Osteoblast (primary cell): ENCODE measurements around the gene DMD. TPM values are rescaled to one million over a fixed set of nuclear protein-coding genes. Genes with fewer than 3 reads are reported as not detected.

Experiments
- DNase-seq: peaks from one replicate; pipeline ENCODE4 v3.0.0; 2011; ENCODE audit warnings: low spot score, mixed read lengths; ENCODE audit not compliant: insufficient read length; ENCODE audit errors: missing footprints
- H2AFZ ChIP-seq: 2 replicates; pipeline ENCODE4 v1.6.0; 2011; ENCODE audit warnings: mild to moderate bottlenecking, low read length
- H3K27ac ChIP-seq: 2 replicates; pipeline ENCODE4 v1.5.1; 2011; ENCODE audit warnings: mild to moderate bottlenecking, low read depth, low read length, moderate library complexity
- H3K27me3 ChIP-seq: 2 replicates; pipeline ENCODE4 v1.6.0; 2012; ENCODE audit warnings: mild to moderate bottlenecking, control low read depth, inconsistent platforms, low read length, moderate library complexity; ENCODE audit not compliant: insufficient read depth
- H3K36me3 ChIP-seq: 2 replicates; pipeline ENCODE4 v1.5.1; 2011; ENCODE audit warnings: mild to moderate bottlenecking, low read length, control low read depth, moderate library complexity; ENCODE audit not compliant: insufficient read depth
- H3K4me1 ChIP-seq: 2 replicates; pipeline ENCODE4 v1.5.1; 2011; ENCODE audit warnings: mild to moderate bottlenecking, low read length, control low read depth, moderate library complexity; ENCODE audit not compliant: insufficient read depth
- H3K4me2 ChIP-seq: 2 replicates; pipeline ENCODE4 v1.6.0; 2011; ENCODE audit warnings: mild to moderate bottlenecking, low read length; ENCODE audit not compliant: insufficient read depth
- H3K4me3 ChIP-seq: fragments of 200-600 bp; sonication (generic); 3 replicates; pipeline ENCODE4 v1.5.1; 2012; ENCODE audit warnings: mild to moderate bottlenecking, low read length, inconsistent platforms; ENCODE audit not compliant: insufficient read depth
- H3K79me2 ChIP-seq: 2 replicates; pipeline ENCODE4 v1.6.0; 2012; ENCODE audit warnings: mild to moderate bottlenecking, low read length, control low read depth, inconsistent platforms; ENCODE audit not compliant: insufficient read depth
- H3K9me3 ChIP-seq: 2 replicates; pipeline ENCODE4 v1.5.1; 2011; ENCODE audit warnings: low read depth, low read length, control low read depth
- H4K20me1 ChIP-seq: 2 replicates; pipeline ENCODE4 v1.6.0; 2012; ENCODE audit warnings: mild to moderate bottlenecking, low read length, control low read depth; ENCODE audit not compliant: insufficient read depth
- CTCF ChIP-seq: IDR thresholded peaks from 2 replicates; pipeline ENCODE4 v1.5.1; 2011; ENCODE audit warnings: mild to moderate bottlenecking, low read depth, low read length, moderate library complexity; ENCODE audit errors: extremely low read depth
- total RNA-seq: library from RNA; depleted of rRNA; stranded (reverse); fragments of >200 nt; gene quantifications from 2 replicates; pipeline ENCODE4 v1.2.3, GENCODE V29; 2012

The DMD gene
- total RNA-seq, 1 donor, result 12.7 TPM

DNA sequence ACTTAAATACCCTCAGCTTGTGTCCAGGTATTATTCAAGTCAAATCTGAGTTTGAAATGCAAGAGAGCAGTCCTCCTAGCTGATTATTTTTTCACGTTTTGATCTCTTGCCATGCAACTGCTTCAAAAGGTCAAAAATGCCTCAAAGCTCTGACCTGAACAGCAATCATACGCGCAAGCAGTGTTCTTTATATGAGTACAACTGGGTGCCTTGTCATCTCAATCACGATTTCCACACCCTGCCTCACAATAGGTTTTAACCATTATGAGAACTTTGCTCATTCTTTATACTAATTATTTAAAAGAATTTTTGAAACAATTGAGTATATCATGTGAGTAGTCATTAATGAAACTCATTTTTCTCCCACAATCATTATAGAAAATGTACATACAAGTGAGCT, 649.1 kb downstream of the DMD start:
- no peak for DNase-seq
- no peaks in the 10 kb centered on the region for H3K27me3 ChIP-seq
- no peak for TF ChIP-seq CTCF
- no peak overlapping the region for H2AFZ ChIP-seq
- no peaks in the 10 kb centered on the region for H3K36me3 ChIP-seq
- no peak overlapping the region for H3K4me2 ChIP-seq
- H3K4me1 ChIP-seq, result no peaks in the 10 kb centered on the region
- H3K27ac ChIP-seq, result no peak overlapping the region
- no peaks in the 10 kb centered on the region for H4K20me1 ChIP-seq
- no peak overlapping the region for H3K4me3 ChIP-seq
- H3K9me3 ChIP-seq, result no peaks in the 10 kb centered on the region
- H3K79me2 ChIP-seq, result no peaks in the 10 kb centered on the region

GRCh38 chrX:32545101-32545500, 666.2 kb downstream of the DMD start:
- no peak overlapping the region for H3K27ac ChIP-seq
- H3K36me3 ChIP-seq, result no peaks in the 10 kb centered on the region
- H3K9me3 ChIP-seq, result peaks cover 2% of the 10 kb centered on the region
- DNase-seq, result no peak
- no peaks in the 10 kb centered on the region for H3K79me2 ChIP-seq
- no peak overlapping the region for H3K4me2 ChIP-seq
- no peak for TF ChIP-seq CTCF
- H4K20me1 ChIP-seq, result no peaks in the 10 kb centered on the region
- H3K4me3 ChIP-seq, result no peak overlapping the region
- no peak overlapping the region for H2AFZ ChIP-seq
- no peaks in the 10 kb centered on the region for H3K4me1 ChIP-seq
- H3K27me3 ChIP-seq, result no peaks in the 10 kb centered on the region

DNA sequence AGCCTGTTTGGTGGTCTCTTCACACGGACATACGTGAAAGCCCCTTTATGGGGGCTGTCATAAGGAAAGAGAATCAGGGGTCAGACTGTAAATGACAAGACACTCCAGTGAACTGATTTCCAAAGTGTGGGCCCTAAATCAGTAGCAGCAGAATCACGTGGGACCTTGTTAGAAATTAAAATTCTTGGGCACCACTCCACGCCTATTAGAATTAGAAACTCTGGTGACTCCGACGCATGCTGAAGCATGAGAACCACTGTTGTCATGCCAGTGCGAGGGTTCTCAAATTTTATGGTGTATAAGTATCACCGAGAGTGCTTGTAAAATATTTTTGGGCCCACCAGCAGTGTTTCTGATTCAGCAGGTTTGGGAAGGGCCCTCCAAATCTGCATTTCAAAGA, 672.8 kb downstream of the DMD start:
- Histone ChIP-seq H4K20me1 (no peaks in the 10 kb centered on the region), H3K4me2 (no peak overlapping the region), H3K4me1 (no peaks in the 10 kb centered on the region), H3K9me3 (no peaks in the 10 kb centered on the region), H3K27ac (no peak overlapping the region), H3K27me3 (no peaks in the 10 kb centered on the region), H3K4me3 (no peak overlapping the region), H3K36me3 (no peaks in the 10 kb centered on the region), H3K79me2 (no peaks in the 10 kb centered on the region), H2AFZ (no peak overlapping the region)
- no peak for DNase-seq
- TF ChIP-seq CTCF, result no peak

DNA sequence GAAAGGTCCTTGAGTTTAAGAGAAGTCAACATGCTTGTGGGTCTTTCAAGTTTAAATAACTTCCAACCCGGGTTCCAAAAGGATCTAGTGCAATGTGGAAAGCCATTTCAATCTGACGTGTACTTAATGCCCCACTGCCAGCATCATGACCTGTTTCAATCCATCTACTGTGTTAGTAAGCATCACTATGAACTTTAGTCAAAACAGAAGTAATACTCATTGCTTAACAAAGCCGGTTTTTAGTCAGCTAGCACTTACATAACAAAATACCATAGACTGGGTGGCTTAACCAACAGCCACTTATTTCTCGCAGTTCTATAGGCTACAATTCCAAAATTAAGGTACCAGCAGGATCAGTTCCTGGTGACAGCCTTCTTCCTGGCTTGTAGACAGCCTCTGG, 677.5 kb downstream of the DMD start:
- Histone ChIP-seq H4K20me1 (no peaks in the 10 kb centered on the region), H3K27ac (no peak overlapping the region), H3K79me2 (no peaks in the 10 kb centered on the region), H3K4me3 (no peak overlapping the region), H3K27me3 (no peaks in the 10 kb centered on the region), H3K36me3 (no peaks in the 10 kb centered on the region), H3K4me1 (no peaks in the 10 kb centered on the region), H3K4me2 (no peak overlapping the region), H3K9me3 (no peaks in the 10 kb centered on the region), H2AFZ (no peak overlapping the region)
- no peak for DNase-seq
- TF ChIP-seq CTCF, result no peak
